Measurements from ENCODE around the gene AVPI1.

AVPI1 gene

GRCh38 chr10:97648562-97649404, 38.3 kb downstream of the AVPI1 start (continued):
- TF ChIP-seq ZFP37 (tag by site-specific recombination; IDR thresholded peaks at IDR 0.05) (no peak), ZNF311 (tag by site-specific recombination; IDR thresholded peaks at IDR 0.05; ENCODE audit: borderline replicate concordance) (no peak), MZF1 (tag by site-specific recombination; IDR thresholded peaks at IDR 0.05; ENCODE audit: borderline replicate concordance) (no peak), KLF16 (tag by site-specific recombination; IDR thresholded peaks at IDR 0.05) (no peak), ZNF548 (tag by site-specific recombination; IDR thresholded peaks at IDR 0.05) (no peak), ZNF560 (tag by site-specific recombination; IDR thresholded peaks at IDR 0.05; ENCODE audit: borderline replicate concordance) (no peak), ZNF600 (tag by site-specific recombination; IDR thresholded peaks at IDR 0.05) (no peak), ZNF138 (tag by site-specific recombination; IDR thresholded peaks at IDR 0.05; ENCODE audit: borderline replicate concordance) (no peak), ZNF24 (tag by site-specific recombination; IDR thresholded peaks at IDR 0.05) (peak; percentile 43; the same call in 1 of the 2 replicates), ZNF10 (tag by site-specific recombination; IDR thresholded peaks at IDR 0.05) (no peak), WT1 (tag by site-specific recombination; IDR thresholded peaks at IDR 0.05) (no peak), ZNF416 (tag by site-specific recombination; IDR thresholded peaks at IDR 0.05) (no peak), ZNF664 (tag by site-specific recombination; IDR thresholded peaks at IDR 0.05) (no peak; the same call in 1 of the 2 replicates), HOXA7 (CRISPR knock-in tag; IDR thresholded peaks at IDR 0.05; ENCODE audit: borderline replicate concordance) (no peak), ZNF629 (tag by site-specific recombination; IDR thresholded peaks at IDR 0.05) (peak; percentile 67), ZNF654 (tag by site-specific recombination; IDR thresholded peaks at IDR 0.05; ENCODE audit: low read depth) (no peak), ZFHX2 (tag by site-specific recombination; conservative IDR thresholded peaks at IDR 0.05) (peak; percentile 79), ZNF248 (tag by site-specific recombination; IDR thresholded peaks at IDR 0.05) (no peak), PRDM6 (tag by site-specific recombination; IDR thresholded peaks at IDR 0.05) (peak; percentile 29; the same call in 1 of the 2 replicates), ZNF624 (tag by site-specific recombination; IDR thresholded peaks at IDR 0.05) (no peak), YY1 (tag by site-specific recombination; IDR thresholded peaks at IDR 0.05) (no peak), ZBTB20 (tag by site-specific recombination; IDR thresholded peaks at IDR 0.05) (peak; percentile 84), ZNF677 (tag by site-specific recombination; IDR thresholded peaks at IDR 0.05) (no peak), PRDM2 (tag by site-specific recombination; IDR thresholded peaks at IDR 0.05; ENCODE audit: borderline replicate concordance) (no peak), ZNF121 (tag by site-specific recombination; IDR thresholded peaks at IDR 0.05) (no peak), KLF10 (tag by site-specific recombination; IDR thresholded peaks at IDR 0.05) (0 out of 2 replicates have a peak, but pooled peaks have one; percentile 39), SP2 (tag by site-specific recombination; IDR thresholded peaks at IDR 0.05) (no peak), ZNF692 (tag by site-specific recombination; IDR thresholded peaks at IDR 0.05) (no peak)
- TF ChIP-seq, protein P1, sequence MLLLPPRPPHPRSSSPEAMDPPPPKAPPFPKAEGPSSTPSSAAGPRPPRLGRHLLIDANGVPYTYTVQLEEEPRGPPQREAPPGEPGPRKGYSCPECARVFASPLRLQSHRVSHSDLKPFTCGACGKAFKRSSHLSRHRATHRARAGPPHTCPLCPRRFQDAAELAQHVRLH (tag by site-specific recombination; IDR thresholded peaks at IDR 0.05), result no peak
- TF ChIP-seq, protein P2, sequence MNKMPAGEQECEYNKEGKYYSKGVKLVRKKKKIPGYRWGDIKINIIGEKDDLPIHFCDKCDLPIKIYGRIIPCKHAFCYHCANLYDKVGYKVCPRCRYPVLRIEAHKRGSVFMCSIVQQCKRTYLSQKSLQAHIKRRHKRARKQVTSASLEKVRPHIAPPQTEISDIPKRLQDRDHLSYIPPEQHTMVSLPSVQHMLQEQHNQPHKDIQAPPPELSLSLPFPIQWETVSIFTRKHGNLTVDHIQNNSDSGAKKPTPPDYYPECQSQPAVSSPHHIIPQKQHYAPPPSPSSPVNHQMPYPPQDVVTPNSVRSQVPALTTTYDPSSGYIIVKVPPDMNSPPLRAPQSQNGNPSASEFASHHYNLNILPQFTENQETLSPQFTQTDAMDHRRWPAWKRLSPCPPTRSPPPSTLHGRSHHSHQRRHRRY (tag by site-specific recombination; IDR thresholded peaks at IDR 0.05), result no peak

Data from HEK293 (cell line).